SK-N-SH treated with all-trans-retinoic acid at 6 μM for 48 hours (cell line): ENCODE results near the gene RALGPS1.

ENCODE experiments used
- ATAC-seq: fragments of 200-7000 bp; cut with Tn5 transposase; 3 replicates; pipeline ENCODE4 v1.9.1; 2020; ENCODE audit warnings: mild to moderate bottlenecking, moderate library complexity
- ARNTL ChIP-seq: fragments of 450-650 bp; formaldehyde crosslinking; IDR thresholded peaks from 2 replicates; pipeline ENCODE4 v1.5.0; 2020; ENCODE audit warnings: low read depth, mild to moderate bottlenecking, moderate library complexity, borderline replicate concordance
- BACH2 ChIP-seq: fragments of 250-450 bp; sonication (Bioruptor Pico); IDR thresholded peaks from 2 replicates; pipeline ENCODE4 v1.9.0; 2021; ENCODE audit warnings: mild to moderate bottlenecking, borderline replicate concordance
- CREB5 ChIP-seq: fragments of 250-450 bp; sonication (Bioruptor Pico); IDR thresholded peaks from 2 replicates; pipeline ENCODE4 v1.5.1; 2020; ENCODE audit warnings: low read depth, mild to moderate bottlenecking, moderate library complexity
- CSDC2 ChIP-seq: fragments of 250-450 bp; sonication (Bioruptor Pico); IDR thresholded peaks from 2 replicates; pipeline ENCODE4 v1.5.0; 2020; ENCODE audit warnings: mild to moderate bottlenecking, moderate library complexity
- CSRNP3 ChIP-seq: fragments of 250-450 bp; sonication (Bioruptor Pico); IDR thresholded peaks from 2 replicates; pipeline ENCODE4 v1.5.1; 2021; ENCODE audit warnings: mild to moderate bottlenecking, moderate library complexity
- ESRRG ChIP-seq: fragments of 250-450 bp; sonication (Bioruptor Pico); IDR thresholded peaks from 2 replicates; pipeline ENCODE4 v1.6.1; 2021; ENCODE audit warnings: mild to moderate bottlenecking
- GLIS3 ChIP-seq: fragments of 250-450 bp; sonication (Bioruptor Pico); IDR thresholded peaks from 2 replicates; pipeline ENCODE4 v1.5.0; 2020; ENCODE audit warnings: mild to moderate bottlenecking, moderate library complexity
- ISL1 ChIP-seq: fragments of 250-450 bp; sonication (Bioruptor Pico); IDR thresholded peaks from 2 replicates; pipeline ENCODE4 v2.1.2; 2022; ENCODE audit warnings: mild to moderate bottlenecking, moderate library complexity
- OSR1 ChIP-seq: fragments of 250-450 bp; sonication (Bioruptor Pico); IDR thresholded peaks from 2 replicates; pipeline ENCODE4 v1.8.0; 2022; ENCODE audit warnings: moderate library complexity, mild to moderate bottlenecking, inconsistent platforms
- PATZ1 ChIP-seq: fragments of 250-450 bp; sonication (Bioruptor Pico); IDR thresholded peaks from 2 replicates; pipeline ENCODE4 v1.8.0; 2020; ENCODE audit warnings: mild to moderate bottlenecking, moderate library complexity, borderline replicate concordance
- POU6F1 ChIP-seq: fragments of 250-450 bp; sonication (Bioruptor Pico); IDR thresholded peaks from 2 replicates; pipeline ENCODE4 v1.8.0; 2021; ENCODE audit warnings: low read depth, mild to moderate bottlenecking, moderate library complexity, borderline replicate concordance
- PPARA ChIP-seq: fragments of 250-450 bp; sonication (Bioruptor Pico); IDR thresholded peaks from 2 replicates; pipeline ENCODE4 v1.5.0; 2020; ENCODE audit warnings: mild to moderate bottlenecking, borderline replicate concordance
- RARB ChIP-seq: fragments of 250-450 bp; sonication (Bioruptor Pico); IDR thresholded peaks from 2 replicates; pipeline ENCODE4 v1.8.0; 2021; ENCODE audit warnings: mild to moderate bottlenecking, moderate library complexity
- SNAI2 ChIP-seq: fragments of 250-450 bp; sonication (Bioruptor Pico); IDR thresholded peaks from 2 replicates; pipeline ENCODE4 v1.5.0; 2020; ENCODE audit warnings: mild to moderate bottlenecking, moderate library complexity
- TCF4 ChIP-seq: fragments of 250-450 bp; sonication (Bioruptor Pico); IDR thresholded peaks from 2 replicates; pipeline ENCODE4 v1.8.0; 2021; ENCODE audit warnings: mild to moderate bottlenecking, moderate library complexity, borderline replicate concordance
- TOX ChIP-seq: fragments of 250-450 bp; sonication (Bioruptor Pico); IDR thresholded peaks from 2 replicates; pipeline ENCODE4 v1.8.0; 2021; ENCODE audit warnings: mild to moderate bottlenecking, moderate library complexity, borderline replicate concordance
- ZFP3 ChIP-seq: fragments of 250-450 bp; sonication (Bioruptor Pico); IDR thresholded peaks from 2 replicates; pipeline ENCODE4 v1.5.0; 2020; ENCODE audit warnings: mild to moderate bottlenecking, moderate library complexity
- ZFP30 ChIP-seq: fragments of 450-650 bp; formaldehyde crosslinking; IDR thresholded peaks from 2 replicates; pipeline ENCODE4 v1.5.0; 2022; ENCODE audit warnings: mild to moderate bottlenecking, moderate library complexity
- ZNF565 ChIP-seq: fragments of 450-650 bp; formaldehyde crosslinking; conservative IDR thresholded peaks from 2 replicates; pipeline ENCODE4 v1.5.0; 2020; ENCODE audit warnings: low read depth, mild to moderate bottlenecking, moderate library complexity
- ZNF70 ChIP-seq: fragments of 450-650 bp; formaldehyde crosslinking; IDR thresholded peaks from 2 replicates; pipeline ENCODE4 v1.5.0; 2020; ENCODE audit warnings: mild to moderate bottlenecking, moderate library complexity
- ZNF8 ChIP-seq: fragments of 450-650 bp; formaldehyde crosslinking; IDR thresholded peaks from 2 replicates; pipeline ENCODE4 v1.5.0; 2020; ENCODE audit warnings: mild to moderate bottlenecking, moderate library complexity

RALGPS1 gene

GRCh38 chr9:127161081-127161624 lies 246.6 kb downstream of the RALGPS1 start:
- ATAC-seq, result no peak
- no peak for TF ChIP-seq PPARA (CRISPR knock-in tag)
- TF ChIP-seq ZNF8 (CRISPR knock-in tag), result no peak
- TF ChIP-seq RARB (CRISPR knock-in tag), result no peak
- TF ChIP-seq TOX (CRISPR knock-in tag), result no peak
- TF ChIP-seq SNAI2 (CRISPR knock-in tag), result no peak
- no peak for TF ChIP-seq CSRNP3 (CRISPR knock-in tag)
- no peak for TF ChIP-seq OSR1 (CRISPR knock-in tag)
- no peak for TF ChIP-seq ARNTL (CRISPR knock-in tag)
- TF ChIP-seq ZNF565 (CRISPR knock-in tag), result no peak
- no peak for TF ChIP-seq BACH2
- no peak for TF ChIP-seq PATZ1 (CRISPR knock-in tag)
- TF ChIP-seq ZFP3 (CRISPR knock-in tag), result no peak
- no peak for TF ChIP-seq ZFP30
- no peak for TF ChIP-seq POU6F1 (CRISPR knock-in tag)
- TF ChIP-seq ESRRG (CRISPR knock-in tag), result no peak

GRCh38 chr9:127162046-127162863 lies 247.7 kb downstream of the RALGPS1 start:
- TF ChIP-seq ESRRG (CRISPR knock-in tag) (no peak), PATZ1 (CRISPR knock-in tag) (no peak), ISL1 (CRISPR knock-in tag) (no peak), ZNF8 (CRISPR knock-in tag) (no peak), RARB (CRISPR knock-in tag) (no peak), ZFP3 (CRISPR knock-in tag) (no peak), ARNTL (CRISPR knock-in tag) (no peak), BACH2 (no peak), ZNF70 (CRISPR knock-in tag) (no peak), OSR1 (CRISPR knock-in tag) (no peak)
- no peak for ATAC-seq

- no peak; the same call in 2 of the 3 replicates for ATAC-seq
- TF ChIP-seq ESRRG (CRISPR knock-in tag), result no peak
- TF ChIP-seq GLIS3 (CRISPR knock-in tag), result no peak
- TF ChIP-seq CREB5 (CRISPR knock-in tag), result no peak
- no peak for TF ChIP-seq ZFP3 (CRISPR knock-in tag)
- no peak for TF ChIP-seq ISL1 (CRISPR knock-in tag)
- TF ChIP-seq SNAI2 (CRISPR knock-in tag), result no peak
- no peak for TF ChIP-seq ZFP30
- no peak for TF ChIP-seq ARNTL (CRISPR knock-in tag)
- TF ChIP-seq POU6F1 (CRISPR knock-in tag), result no peak
- TF ChIP-seq CSDC2, result no peak
- TF ChIP-seq RARB (CRISPR knock-in tag), result no peak
- no peak for TF ChIP-seq CSRNP3 (CRISPR knock-in tag)
- TF ChIP-seq ZNF565 (CRISPR knock-in tag), result no peak
- TF ChIP-seq ZNF70 (CRISPR knock-in tag), result no peak
- no peak for TF ChIP-seq TCF4 (CRISPR knock-in tag)
Measured at GRCh38 chr9:127162864-127163365, 248.3 kb downstream of the RALGPS1 start.
